GM18867 (cell line): Measurements from ENCODE around the gene TWIST2.

Experiments
- ATAC-seq: cut with Tn5 transposase; IDR thresholded peaks from one replicate; pipeline ENCODE4 v1.9.1; 2021; ENCODE audit warnings: mild to moderate bottlenecking, moderate library complexity; ENCODE audit not compliant: unreplicated experiment

The TWIST2 gene

DNA sequence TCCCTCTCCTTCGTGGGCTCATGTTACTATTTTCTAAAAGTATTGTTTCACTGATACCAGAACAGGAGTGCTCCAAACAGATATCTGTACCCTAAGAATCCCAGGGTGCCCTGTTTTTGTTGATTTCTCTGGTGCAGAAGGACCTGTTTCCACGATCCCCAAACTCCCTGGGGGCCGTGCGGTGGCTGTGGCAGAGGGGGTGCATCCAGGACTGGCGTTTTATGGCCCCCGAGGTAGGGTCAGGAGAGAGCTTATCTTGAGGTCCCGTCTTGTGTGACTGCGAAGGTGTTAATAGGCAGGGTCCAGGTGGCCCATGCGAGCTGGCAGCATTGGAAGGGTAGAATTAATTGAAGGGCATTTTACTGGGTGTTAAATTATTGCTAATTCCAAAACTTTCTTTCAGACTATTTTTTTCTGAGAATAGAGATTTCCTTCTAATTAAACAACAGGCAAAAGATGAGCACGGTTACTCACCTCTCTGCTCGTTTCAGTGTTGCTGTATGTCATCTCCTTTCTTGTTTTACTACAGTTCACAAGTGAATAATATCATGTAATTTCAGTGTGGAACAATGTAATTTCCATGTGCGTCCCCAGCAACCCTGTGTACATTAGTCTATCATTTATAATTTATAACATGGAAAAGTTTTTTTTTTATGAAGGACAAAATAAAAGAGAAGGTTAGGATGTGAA is 8.2 kb downstream of the TWIST2 start:
- ATAC-seq: no peak

DNA sequence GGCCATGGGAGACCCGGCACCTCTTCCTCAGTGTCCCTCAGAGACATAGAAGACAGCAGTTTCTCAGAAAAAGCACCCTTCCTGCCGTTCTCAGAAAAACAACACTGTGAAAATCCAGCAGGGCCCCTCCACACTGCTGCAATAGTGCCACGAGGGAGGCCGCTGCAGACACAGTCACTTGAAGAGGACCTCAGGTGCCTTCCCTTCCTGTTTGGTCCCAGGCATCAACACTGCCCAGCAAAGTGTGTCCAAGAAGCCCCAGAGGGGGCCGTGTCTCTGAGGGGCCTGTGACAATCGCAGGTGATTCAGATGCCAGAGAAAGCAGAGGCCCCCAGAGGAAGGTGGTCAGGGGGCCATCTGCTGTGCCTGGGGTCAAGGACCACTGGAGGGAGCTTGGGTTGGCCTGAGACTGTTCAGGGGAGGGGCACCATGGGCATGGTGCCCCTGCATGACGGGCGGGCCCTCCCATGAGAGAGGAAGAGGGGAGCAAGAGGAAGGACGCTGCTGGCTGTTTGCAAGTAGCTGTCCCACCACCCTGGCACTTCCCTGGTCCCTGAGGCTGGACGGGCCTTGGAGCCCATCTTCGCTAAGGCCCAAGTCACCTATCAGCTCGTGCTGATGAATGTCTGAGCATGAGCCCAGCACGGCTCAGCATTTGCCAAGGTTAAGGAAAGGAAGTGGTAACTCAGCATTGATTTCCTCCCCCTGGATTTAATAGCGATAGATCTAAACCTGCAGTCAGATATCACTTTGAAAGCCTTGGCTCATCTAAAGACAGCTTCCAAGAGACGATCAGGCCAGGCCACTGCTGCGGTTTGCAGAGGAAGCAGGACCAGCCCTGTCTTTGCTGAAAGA is 9.1 kb downstream of the TWIST2 start:
- no peak for ATAC-seq

DNA sequence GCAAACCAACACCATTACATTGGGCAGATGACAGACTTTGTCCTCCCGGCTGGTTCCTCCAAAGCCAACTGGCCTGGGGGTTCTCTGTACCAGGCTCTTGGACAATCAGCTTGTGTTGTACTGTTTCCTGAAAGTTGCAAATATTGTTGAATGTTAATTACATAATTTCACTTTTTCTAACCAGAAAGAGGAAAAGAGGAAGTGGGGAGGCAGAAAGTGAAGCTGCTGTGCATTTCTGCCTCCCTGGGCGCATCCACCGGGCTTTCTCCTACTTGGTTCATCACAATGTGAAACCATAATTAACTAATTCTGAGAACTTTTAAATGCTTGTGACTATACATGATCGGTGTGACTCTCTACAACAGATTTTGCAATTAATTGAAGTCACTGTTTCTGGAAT is 10.1 kb downstream of the TWIST2 start:
- ATAC-seq: no peak

DNA sequence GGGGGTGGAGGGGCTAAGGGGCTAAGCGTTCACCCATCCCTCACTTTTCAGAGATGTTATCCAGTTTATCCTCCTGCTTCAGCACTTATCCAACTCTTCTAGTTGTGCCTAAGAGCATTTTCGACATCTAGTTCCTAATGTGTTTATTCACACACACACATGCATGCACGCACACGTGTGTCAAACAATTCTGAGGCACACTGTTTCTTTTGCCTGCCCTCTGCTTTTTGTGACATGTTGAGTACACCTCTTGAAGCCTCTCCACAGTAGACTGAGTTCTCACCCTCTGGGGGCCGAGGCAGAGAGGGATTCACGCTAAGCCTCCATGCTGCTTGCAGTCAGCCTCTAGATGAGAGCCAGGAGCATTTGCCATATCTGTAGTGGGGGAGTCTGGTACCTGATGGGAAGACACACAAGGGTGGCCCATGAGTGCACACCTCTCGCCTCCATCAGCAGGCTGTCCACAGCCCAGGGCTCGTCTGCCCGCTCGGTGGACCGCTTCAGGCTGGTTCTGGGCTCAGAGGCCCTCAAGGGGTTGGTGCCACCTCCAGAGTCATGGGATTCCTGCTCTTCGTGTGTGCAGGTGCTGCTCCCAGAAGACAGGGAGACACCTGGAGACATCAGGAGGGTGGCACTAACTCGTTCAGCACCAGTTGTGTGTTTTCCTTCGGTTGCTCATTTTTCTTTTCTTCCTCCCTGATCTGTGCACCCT is 11.9 kb downstream of the TWIST2 start:
- no peak for ATAC-seq

DNA sequence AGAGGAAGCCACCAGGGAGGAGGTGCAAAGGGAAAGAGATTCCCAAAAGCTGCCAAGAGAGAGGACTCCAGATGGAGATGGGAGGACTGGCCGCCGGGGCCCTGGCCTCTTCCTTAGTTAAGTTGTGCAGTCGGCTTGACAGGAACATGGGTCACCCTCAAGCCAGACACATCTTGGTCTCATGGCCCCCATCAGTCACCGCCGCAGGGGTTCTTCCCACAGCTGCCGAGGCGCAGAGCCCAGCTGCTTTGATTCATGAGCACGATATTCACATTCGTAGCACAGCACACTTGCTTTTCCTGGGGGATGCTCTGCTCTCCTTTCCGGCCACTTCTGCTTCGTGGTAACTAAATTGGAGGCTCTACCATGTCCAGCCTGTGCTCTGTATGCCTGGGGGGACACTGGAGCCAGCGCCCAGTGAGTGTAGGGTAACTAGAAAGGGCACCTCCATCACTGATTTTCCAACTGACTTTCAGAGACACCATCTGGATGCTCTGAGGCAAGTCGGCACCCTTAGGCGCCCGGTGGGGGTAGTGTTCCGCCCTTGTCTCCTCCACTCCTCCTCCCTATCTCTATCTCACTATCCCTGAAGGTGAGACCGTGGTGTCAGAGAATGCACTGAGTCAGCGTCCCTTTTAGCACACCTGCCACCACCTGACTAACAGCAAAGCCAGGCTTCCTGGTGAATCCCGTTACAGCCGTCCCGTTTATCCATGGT is 13.3 kb downstream of the TWIST2 start:
- no peak for ATAC-seq

DNA sequence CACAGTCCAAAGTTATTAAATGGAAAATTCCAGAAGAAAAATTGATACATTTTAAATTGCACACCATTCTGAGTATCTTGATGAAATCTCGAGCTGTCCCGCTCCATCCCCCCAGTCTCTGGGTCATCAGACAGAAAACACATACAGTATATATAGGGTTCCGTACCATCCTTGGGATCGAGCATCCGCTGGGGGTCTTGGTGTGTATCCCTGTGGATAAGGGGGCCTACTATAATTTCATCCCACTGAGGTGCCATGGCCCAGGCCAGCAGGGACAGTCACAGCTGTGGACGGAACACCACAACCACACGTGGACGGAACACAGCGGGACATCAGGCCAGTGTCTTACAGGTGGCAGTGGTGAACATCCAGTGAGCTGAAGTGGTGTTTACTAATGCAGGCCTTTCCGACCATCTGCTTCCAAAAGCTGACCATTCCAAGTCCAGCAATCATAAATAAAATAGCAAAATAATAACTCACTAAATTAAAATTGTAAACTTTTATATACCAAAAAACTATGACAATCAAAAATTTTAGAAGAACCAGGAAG is 14.0 kb downstream of the TWIST2 start:
- no peak for ATAC-seq

DNA sequence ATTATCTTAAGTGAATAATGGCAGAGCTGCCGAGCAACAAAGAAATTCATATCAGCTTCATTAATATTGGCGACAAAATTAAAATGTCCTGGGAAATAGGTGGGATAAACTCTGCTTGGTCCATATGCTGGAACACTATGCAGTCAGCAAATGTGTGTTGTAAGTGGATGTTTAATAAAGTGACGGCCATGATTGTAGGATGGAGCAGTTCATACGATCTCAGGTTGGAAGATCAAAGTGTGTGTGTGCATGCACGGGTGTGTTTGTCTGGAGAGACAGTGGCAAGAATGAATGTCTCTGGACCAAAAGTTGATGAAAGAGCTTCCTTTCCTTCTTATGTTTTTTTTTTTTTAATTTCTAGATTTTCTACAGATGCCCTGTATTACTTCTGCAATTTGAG is 14.8 kb downstream of the TWIST2 start:
- no peak for ATAC-seq

DNA sequence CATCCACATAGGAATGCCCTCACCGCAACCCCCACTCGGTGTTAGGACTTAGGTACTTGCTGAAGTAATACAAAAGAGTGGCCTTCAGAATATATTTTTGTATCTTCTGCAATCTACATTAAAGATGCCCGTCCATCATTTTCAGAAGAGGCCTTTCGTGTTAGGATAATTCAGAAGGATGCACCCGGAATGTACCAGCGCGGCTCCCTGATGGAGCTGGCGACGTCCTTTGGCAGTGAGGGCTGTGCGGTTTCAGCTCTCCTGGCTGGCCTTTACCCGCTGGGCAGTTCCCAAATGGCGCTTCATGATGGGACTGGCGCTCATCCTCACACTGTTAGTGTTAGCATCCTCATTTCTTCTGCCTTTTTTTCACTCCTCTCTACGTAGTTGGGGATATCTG is 15.3 kb downstream of the TWIST2 start:
- ATAC-seq: no peak

DNA sequence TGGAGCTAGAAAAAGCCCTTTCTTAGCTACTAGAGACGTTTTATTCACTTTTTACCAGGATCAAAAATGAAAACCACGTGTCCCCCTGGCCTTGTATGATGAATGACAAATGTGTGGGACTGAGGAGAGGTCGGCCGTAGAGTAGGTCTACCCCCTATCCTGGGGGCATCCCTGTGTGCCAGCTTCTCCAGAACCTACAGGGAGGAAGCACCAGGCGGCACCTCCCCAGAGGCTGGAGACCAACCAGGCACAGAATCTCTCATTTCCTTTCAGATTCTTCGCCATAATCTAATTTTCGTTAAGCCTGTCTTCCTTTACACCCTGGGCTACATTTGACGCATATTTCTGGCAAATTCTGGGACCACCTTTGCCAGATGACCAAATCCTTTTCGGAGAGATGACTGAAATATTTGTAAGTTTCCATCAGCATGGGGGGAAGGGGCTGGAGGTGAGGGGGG is 15.9 kb downstream of the TWIST2 start:
- ATAC-seq: no peak

DNA sequence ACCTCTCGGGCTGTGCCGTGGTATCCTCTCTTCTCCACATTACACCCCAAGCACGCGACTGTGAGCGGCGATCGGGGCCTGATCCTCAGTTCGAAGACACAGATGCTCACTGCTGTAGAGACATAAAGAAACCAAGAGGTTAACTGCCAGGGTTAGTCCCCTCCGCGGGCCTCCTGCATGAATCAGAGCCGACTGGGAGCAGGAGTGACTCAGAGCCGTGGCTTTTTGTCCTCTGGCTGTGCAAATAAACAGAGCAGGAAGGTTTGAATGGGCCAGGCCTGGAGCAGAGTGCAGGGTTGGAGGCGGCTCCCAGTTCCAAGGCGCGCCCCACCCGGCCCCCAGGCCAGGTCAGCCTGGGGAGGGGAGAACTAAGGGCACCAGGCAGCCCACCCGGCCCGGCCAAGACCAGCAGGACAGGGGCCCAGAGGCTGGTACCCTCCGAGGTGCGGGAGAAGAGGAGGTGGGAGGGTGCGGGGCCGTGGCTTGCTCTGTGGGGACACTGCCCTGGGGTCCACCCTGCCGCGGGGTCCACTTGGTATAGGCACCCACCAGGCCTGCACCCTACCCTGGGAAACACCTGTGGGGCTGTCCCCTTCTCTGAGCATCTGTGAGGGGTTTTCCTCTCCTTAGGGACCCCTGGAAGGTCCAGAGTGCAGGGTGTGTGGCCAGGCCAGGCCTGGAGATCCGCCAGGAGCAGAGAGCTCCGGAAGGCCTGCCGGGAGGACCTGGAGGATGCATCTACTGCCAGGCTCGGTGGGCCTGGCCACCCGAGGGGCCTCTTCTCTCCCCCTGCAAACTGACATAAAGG is 16.5 kb downstream of the TWIST2 start:
- ATAC-seq: no peak

DNA sequence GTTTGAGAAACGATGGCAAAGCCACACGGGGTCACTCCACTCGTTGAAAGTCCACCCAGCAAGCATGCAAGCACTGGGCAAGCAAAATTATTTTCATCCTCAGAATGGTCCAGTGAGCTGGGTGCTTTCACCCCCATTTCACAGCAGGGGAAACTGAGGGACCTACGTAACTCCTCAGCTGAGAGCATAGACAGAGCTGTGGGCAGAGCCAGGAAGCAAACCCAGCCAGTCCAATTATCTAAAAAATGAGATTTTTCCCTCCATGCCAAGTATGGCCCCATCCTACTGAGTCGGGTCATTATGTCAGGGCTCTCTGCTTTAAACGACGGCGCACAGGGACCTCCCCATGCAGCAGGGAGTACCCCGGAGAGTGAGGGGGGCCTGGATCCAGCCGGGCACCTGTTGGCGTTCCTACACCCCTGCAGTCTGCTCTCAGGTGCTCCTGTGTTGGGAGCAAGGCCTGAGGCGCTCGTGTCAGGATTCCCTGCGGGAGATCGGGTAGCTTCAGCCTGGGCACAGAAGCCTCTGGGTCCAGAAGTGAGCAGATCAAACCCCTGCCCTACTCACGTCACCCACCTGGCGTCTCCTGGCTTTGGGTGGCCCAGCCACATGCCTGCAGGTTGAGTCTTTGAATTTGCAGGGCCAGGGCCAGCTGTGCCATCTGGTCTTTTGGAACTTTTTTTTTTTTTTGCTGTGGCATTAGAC is 17.3 kb downstream of the TWIST2 start:
- no peak for ATAC-seq

DNA sequence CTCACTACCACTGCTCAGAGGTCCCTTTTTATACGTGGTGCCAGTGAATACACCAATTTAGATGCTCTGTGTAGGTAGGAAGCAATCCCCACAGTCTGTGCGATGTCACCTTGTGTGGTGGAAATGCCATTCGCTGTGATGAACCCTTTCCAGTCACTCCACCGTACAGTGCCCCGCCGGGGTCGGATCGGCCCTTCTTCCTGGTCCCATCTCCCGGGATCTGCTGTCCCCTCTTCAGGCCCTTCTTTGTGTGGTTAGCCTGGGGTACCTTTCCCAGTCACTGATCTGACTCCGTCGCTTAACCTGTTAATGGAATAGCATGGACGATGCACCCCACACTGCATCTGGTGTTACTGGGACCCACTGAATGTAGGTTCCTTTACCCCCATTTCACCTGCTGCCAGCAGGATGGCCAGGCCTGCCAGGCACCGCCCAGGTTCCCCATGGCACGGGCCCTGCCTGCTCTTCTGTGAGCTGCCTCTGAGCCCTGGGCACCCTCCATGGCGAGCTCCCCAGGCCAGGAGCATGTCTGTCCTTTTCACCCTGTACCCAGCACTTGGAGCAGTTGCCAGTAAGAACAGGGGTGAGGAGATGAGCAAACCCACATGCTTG is 18.0 kb downstream of the TWIST2 start:
- no peak for ATAC-seq

DNA sequence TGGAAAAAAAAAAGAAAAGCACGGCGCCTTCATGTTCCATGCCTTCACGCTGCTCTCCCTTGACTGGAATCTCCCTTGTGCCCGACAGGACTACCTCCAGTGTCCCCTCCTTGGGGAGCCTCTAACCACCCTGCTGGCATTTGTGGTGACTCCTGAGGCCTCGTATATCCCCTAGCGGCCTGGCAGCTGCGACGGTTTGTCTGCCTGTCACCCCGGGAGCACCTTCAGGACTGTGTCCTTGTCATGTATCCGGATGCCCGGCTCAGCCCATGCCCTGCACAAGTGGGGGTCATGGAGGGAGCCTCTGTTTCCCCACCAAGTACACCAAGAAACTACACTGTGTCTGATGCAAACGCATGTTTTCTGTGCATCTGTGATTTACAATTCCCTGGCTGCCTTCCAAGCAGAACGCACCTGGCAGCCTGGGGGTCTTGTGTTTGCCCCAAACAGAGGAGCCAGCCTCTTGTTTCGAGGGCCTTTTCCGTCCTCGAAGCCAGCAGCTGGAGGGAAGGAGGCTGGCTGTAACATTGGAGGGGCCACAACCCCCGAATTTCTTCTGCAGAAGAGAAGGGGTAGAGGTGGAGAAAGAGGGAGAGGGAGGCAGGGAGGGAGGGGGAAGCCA is 18.9 kb downstream of the TWIST2 start:
- ATAC-seq: no peak

DNA sequence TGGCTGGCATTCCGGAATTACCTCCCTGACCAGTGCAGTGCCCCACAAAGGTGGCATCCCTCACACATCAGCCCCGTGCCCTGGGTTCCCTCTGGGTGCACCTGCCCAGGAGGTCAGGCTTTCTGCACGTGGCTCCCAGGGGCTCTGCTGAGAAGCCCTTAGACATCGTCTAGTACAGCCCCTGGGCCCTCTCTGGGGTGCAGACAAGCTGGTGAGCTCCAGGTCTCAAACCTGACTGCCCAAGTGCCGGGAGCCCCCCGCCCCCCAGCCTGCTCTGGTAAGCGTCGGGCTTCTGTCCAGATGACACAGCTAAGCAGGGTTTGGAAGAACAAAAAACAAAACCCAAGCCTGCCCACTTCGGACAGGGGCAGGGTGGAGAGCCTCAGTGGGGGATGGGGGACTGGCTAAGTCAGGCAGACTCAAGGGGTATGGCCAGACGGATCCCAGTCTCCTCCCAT is 20.2 kb downstream of the TWIST2 start:
- no peak for ATAC-seq

DNA sequence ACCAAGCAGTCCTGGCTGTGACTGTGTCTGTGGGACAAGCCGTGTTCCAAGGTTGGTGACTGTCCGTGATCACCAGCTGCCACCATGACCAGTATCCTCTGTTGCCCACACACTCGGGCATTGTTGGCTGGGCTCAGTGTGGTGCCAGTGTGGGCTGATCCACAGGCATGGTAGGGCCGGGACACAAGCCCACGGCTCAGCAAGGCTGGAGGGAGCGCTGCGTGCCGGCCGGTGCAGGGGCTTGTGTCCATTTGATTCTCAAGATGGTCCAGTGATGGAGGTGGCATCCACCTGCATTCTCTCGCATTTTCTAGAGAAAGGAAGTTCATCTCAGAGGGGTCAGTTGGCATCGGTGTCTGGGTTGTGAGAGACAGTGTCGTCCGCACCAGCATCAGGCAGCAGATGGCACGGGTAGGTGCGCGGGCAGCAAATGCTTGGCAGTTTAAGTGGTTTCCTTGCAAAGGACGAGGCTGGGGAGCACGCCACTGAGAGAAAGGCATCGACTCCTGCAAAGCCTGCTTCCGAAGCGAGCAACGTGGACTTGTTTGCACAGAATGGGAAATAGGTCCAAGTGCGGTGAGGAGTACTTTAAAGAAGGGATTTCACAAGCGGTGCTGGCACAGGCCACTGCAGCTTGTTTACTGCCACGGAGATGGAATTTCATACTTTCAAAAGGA is 20.9 kb downstream of the TWIST2 start:
- no peak for ATAC-seq

DNA sequence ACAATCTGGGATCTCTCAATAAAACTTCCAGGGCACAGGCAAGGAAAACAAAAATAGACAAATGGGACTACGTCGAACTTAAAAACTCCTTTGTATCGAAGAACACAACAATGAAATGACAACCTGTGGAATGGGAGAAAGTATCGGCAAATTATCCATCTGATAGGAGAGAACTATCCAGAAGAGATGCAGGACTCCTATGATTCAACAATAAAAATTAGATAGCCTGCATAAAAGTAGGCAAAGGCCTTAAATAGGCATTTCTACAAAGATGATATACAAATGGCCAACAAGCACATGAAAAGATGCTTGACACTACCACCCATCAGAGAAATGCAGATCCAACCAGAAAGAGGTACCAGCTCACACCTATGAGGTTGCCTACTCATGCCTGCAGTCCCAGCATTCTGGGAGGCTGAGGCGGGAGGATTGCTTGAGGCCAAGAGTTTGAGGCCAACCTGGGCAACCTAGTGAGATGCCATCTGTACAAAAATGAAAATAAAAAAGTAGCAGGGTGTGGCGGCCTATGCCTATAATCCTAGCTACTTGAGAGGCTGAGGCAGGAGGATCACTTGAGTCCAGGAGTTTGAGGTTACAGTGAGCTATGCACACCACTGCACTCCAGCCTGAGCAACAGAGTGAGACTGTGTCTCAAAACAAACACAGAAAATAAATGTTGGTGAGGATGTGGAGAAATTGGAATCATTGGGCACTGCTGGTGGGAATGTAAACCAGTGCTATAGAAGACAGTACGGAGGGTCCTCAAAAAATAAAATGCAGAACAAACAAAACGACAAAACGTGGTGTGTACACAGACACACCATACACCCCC is 21.6 kb downstream of the TWIST2 start:
- ATAC-seq: no peak

DNA sequence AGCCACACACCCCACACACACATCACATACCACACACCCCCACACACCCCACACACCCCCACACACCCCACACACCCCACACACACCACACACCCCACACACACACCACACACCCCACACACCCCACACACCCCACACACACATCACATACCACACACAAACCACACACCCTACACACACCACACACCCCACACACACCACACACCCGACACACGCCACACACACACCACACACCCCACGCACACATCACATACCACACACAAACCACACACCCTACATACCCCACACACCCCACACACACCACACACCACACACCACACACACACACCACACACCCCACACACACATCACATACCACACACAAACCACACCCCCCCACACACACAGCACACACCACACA is 22.4 kb downstream of the TWIST2 start:
- ATAC-seq: no peak
